Retinal pigment epithelial cell (primary cell): ENCODE results near the gene DHRS7.

ENCODE experiments used
- DNase-seq: peaks from one replicate; pipeline ENCODE4 v3.0.0-alpha.2; 2010; ENCODE audit warnings: low read depth
- H3K4me3 ChIP-seq: 2 replicates; pipeline ENCODE4 v1.5.1; 2011; ENCODE audit warnings: mild to moderate bottlenecking, low read length, control low read depth, moderate library complexity
- TF ChIP-seq, protein P1 (sequence below): conservative IDR thresholded peaks from 2 replicates; pipeline ENCODE4 v1.5.1; 2011; ENCODE audit warnings: low read depth, low read length, control low read depth, inconsistent platforms

DHRS7 gene, protein sequence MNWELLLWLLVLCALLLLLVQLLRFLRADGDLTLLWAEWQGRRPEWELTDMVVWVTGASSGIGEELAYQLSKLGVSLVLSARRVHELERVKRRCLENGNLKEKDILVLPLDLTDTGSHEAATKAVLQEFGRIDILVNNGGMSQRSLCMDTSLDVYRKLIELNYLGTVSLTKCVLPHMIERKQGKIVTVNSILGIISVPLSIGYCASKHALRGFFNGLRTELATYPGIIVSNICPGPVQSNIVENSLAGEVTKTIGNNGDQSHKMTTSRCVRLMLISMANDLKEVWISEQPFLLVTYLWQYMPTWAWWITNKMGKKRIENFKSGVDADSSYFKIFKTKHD

DNA sequence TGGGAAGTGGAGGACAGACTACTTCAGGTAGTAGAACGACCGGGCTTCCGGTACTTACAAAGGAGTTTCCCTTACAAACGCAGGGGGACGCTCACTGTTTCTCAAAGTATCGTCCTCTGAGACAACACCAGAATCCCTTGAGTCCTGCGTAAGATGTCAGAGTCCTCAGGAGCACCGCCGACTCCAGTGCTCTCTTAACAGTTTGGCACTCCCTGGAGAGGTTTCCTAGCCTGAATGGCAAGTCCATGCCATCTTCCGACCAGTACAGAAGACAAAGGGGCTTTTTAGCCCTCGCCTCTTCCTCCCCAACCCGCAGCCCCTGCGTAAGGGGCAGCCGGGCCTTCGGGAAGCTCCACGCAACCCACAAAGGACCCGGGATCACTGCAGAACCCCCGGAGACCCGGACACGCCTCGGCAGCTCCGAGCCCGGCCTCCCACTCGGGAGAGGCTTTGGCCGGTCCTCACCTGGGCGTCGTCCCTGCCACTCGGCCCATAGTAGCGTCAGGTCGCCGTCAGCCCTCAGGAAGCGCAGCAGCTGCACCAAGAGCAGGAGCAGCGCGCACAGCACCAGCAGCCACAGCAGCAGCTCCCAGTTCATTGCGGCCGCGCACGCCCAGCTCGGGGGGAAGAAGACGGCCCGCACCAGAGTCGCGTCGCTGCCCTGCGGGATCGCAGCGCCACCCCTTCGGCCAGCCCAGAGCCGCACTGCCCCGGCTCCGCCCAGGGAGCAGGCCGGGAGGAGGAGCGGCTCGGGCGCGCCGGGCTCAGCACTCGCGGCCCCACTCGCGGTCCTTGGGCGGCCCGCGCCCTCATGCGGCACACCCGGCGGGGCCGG is at the start of gene DHRS7:
TSS of gene DHRS7 (minus strand) at position 687 of the 835 bp plus-strand sequence. CDS start at position 598, 89 bp downstream.
- TF ChIP-seq, protein P1, sequence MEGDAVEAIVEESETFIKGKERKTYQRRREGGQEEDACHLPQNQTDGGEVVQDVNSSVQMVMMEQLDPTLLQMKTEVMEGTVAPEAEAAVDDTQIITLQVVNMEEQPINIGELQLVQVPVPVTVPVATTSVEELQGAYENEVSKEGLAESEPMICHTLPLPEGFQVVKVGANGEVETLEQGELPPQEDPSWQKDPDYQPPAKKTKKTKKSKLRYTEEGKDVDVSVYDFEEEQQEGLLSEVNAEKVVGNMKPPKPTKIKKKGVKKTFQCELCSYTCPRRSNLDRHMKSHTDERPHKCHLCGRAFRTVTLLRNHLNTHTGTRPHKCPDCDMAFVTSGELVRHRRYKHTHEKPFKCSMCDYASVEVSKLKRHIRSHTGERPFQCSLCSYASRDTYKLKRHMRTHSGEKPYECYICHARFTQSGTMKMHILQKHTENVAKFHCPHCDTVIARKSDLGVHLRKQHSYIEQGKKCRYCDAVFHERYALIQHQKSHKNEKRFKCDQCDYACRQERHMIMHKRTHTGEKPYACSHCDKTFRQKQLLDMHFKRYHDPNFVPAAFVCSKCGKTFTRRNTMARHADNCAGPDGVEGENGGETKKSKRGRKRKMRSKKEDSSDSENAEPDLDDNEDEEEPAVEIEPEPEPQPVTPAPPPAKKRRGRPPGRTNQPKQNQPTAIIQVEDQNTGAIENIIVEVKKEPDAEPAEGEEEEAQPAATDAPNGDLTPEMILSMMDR: peak; percentile 47
- DNase-seq: no peak
- H3K4me3 ChIP-seq: peak within 1 kb of the TSS; percentile 77

DNA sequence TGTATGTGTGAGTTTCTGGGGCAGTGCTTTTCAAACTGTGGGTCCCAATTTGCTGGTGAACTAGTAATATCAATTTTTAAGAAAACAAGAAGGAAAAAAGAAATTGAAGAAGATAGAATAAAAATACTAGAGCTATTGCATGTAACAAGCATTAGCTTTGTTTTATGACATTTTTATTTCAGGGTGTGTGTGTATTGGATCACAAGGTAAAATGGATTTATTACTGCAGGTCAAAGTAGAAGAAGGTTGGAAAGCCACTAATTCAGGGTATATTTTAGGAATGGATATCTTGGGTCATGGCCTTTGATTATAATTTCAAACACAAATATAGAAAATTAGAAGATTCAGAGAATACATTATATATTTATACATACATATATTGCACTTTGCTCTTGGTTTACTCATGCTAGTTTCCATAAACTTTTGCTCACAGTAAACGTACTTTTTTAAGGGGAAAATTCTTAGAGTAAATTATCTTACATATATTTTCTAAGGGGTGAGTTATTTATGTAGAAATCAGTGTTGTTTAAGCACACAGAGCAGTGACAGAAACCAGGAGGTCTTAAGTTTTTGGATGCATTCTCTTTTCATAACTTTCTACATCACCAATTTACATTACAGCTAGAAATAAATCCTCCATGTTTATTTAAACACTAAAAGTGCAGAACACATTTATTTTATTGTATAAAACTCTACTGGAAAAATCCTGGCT is 49.4 kb upstream of the DHRS7 start:
- TF ChIP-seq, protein P1: no peak
- DNase-seq: no peak

DNA sequence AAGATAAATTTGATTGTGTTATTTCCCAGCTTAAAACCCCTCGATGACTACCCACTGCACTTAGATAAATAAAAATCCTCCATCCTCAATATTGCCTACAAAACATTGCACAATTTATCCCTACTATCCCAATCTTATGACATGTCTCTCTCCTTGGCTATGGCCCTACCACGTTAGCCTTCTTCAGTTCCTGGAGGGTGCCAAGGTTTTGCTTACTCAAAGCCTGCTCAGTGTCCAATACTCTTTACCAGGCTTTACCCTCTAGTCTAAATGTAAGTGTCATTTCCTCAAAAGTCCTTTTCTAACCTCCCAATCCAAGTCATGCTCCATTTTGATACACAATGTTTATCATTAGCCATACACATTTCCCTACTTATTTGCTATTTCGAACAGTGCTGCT is 48.8 kb upstream of the DHRS7 start:
- H3K4me3 ChIP-seq: no peak overlapping the region
- TF ChIP-seq, protein P1: no peak
- DNase-seq: no peak

More for the DNA sequence above, 49.4 kb upstream of the DHRS7 start:
- H3K4me3 ChIP-seq: no peak overlapping the region

DNA sequence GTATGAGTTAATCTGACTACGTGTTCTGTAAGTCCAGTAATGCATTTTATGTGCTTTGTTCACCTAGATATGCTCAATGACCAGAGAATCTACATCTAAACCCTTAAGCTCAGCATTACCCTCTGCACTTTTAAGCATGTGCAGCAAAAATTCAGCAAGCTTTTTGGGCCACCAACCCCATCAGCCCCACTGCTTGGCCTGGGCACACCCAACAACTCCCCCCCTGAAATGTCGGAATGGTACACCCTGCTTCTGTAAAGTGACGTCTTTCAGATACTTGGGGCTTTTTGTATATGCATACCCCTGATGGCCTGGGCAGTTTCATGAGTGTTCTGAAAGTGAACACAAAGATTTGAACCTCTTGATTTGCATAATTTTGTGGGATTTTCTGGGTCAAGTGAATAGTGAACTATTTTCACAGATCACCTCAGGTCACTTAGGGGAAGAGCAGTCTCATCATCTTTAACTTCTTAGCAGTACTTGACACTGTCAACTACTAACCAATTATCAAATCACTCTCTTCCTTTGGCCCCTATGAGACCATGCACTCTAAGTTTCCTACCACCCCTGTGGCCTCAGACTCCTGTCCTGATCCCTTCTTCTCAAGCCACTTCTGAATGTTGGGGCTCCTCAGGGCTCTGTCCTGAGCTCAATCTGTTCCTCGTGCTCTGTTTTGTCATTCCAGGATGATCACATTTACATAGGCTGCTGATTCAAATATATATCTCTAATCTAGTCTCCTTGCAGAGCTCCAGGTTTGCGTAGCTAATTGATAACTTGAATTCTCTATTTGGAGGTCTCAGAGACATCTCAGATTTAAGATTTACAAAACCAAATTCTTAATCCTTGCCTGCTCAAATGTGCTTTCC is 47.5 kb upstream of the DHRS7 start:
- TF ChIP-seq, protein P1: no peak
- no peak for DNase-seq
- H3K4me3 ChIP-seq: no peak overlapping the region

DNA sequence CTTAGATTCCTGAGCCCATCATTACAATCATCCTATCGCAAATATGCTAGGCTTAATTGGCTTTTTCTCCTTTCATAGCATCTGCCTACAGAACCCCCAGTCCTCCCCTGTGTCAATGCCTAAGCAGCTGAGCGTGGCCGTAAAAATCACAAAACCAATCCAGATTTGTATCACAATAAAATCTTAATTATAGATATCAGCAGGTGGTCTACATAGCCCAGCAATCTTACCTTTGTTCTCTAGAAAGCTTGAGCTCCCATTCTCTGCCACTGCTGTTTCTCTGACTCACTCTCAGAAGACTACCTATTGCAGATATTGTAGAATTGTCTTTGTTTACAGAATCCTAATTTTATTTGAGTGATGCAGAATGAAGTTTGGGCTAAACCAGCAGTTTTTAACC is 46.0 kb upstream of the DHRS7 start:
- TF ChIP-seq, protein P1: no peak
- DNase-seq: no peak
- no peak overlapping the region for H3K4me3 ChIP-seq

DNA sequence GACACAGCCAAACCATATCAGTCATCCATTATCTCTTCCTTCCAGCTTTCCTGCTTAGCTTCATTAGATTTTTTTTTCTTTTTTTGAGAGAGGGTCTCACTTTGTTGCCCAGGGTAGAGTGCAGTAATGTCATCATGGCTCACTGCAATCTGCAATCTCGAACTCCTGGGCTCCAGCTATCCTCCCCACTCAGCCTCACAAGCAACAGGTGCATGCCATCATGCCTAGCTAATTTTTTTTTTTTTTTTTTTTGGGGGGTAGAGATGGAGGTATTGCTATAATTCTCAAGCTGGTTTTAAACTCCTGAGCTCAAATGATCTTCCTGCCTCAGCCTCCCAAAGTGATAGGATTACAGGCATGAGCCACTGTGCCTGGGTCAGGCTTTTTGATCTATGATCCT is 45.5 kb upstream of the DHRS7 start:
- TF ChIP-seq, protein P1: no peak
- no peak overlapping the region for H3K4me3 ChIP-seq
- DNase-seq: no peak
